ENCODE measurements around the gene ZNF19.

- TF ChIP-seq, protein P1, sequence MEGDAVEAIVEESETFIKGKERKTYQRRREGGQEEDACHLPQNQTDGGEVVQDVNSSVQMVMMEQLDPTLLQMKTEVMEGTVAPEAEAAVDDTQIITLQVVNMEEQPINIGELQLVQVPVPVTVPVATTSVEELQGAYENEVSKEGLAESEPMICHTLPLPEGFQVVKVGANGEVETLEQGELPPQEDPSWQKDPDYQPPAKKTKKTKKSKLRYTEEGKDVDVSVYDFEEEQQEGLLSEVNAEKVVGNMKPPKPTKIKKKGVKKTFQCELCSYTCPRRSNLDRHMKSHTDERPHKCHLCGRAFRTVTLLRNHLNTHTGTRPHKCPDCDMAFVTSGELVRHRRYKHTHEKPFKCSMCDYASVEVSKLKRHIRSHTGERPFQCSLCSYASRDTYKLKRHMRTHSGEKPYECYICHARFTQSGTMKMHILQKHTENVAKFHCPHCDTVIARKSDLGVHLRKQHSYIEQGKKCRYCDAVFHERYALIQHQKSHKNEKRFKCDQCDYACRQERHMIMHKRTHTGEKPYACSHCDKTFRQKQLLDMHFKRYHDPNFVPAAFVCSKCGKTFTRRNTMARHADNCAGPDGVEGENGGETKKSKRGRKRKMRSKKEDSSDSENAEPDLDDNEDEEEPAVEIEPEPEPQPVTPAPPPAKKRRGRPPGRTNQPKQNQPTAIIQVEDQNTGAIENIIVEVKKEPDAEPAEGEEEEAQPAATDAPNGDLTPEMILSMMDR (IDR thresholded peaks at IDR 0.05), result no peak
- TF ChIP-seq POLR2A (IDR thresholded peaks at IDR 0.05), result no peak
These were observed 25.9 kb upstream of the ZNF19 start for GRCh38 chr16:71515026-71515425.

All from right lobe of liver (tissue), 4 donors.